HG03571 (cell line): Measurements from ENCODE around the gene ECM1.

Source experiments
- ATAC-seq: cut with Tn5 transposase; IDR thresholded peaks from one replicate; pipeline ENCODE4 v1.9.1; 2021; ENCODE audit not compliant: unreplicated experiment

Gene ECM1

DNA sequence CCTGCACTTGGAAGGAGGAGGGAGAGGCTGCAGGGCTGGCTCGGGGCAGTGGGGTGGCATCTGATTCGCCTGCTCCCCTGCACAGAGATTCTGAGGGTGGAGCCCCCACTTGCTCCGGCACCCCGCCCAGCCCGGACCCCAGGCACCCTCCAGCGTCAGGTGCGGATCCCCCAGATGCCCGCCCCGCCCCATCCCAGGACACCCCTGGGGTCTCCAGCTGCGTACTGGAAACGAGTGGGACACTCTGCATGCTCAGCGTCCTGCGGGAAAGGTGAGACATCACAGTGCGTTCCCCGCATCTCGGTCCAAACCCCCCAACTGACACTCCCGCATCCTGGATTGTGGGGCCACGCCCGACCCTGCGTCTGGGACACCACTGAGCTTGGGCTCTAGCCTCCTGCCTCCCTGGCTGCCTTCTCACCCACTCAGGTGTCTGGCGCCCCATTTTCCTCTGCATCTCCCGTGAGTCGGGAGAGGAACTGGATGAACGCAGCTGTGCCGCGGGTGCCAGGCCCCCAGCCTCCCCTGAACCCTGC, 49.2 kb downstream of the ECM1 start:
- ATAC-seq: no peak

DNA sequence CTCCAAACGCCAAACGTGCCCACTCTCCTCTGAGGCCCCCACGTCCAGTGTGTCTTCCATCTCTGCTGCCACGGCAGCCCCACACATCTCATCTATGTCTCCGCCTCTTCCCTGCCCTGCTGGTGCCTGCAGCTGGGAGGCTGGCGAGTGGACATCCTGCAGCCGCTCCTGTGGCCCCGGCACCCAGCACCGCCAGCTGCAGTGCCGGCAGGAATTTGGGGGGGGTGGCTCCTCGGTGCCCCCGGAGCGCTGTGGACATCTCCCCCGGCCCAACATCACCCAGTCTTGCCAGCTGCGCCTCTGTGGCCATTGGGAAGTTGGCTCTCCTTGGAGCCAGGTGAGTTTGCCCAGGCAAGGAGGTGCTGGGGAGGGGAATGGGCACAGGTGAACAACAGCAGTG, 49.9 kb downstream of the ECM1 start:
- no peak for ATAC-seq

GRCh38 chr1:150558303-150558704, 50.4 kb downstream of the ECM1 start:
- no peak for ATAC-seq

- no peak for ATAC-seq
Measured at GRCh38 chr1:150558761-150559655, 51.1 kb downstream of the ECM1 start.

DNA sequence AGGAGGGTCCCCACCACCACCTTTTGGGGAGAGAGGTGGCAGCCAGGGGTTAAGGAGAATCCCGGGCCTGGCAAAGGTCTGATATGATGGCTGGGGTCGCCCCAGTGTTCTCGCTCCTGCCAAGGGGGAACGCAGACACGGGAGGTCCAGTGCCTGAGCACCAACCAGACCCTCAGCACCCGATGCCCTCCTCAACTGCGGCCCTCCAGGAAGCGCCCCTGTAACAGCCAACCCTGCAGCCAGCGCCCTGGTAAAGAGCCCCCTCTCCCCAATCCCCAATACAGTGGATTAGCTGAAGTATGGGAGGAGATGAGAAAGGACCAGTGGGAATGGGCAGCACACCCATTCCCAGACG, 51.7 kb downstream of the ECM1 start:
- no peak for ATAC-seq

- no peak for ATAC-seq
Measured at GRCh38 chr1:150560011-150560438, 52.1 kb downstream of the ECM1 start.

DNA sequence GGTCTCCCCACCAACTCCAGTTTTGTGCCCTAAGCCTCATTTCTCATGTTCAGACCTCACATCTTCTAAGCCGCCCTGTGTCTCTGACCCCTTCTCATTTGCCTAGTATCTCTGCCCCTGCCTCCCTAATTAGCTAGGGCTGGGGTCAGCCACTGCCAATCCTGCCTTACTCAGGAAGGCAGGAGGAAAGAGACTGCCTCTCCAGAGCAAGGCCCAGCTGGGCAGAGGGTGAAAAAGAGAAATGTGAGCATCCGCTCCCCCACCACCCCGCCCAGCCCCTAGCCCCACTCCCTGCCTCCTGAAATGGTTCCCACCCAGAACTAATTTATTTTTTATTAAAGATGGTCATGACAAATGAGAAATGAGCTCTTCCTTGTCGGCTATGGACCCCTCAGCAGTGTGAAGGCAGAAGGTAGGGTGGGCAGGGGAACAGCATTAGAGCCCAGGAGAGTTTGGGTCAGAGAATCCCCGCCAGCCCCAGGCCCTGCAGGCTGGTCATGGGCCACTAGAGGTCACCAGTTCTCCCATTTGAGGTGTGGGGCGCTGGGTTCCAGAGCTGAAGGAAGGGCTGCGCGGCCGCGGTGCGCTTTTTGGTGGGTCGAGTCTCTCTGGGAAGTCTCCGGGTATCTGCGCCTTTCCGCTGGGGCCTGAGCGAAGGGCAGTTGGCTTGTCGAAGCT, 52.8 kb downstream of the ECM1 start:
- ATAC-seq: peak; percentile 23

- no peak for ATAC-seq
Measured at GRCh38 chr1:150561254-150561973, 53.5 kb downstream of the ECM1 start.

DNA sequence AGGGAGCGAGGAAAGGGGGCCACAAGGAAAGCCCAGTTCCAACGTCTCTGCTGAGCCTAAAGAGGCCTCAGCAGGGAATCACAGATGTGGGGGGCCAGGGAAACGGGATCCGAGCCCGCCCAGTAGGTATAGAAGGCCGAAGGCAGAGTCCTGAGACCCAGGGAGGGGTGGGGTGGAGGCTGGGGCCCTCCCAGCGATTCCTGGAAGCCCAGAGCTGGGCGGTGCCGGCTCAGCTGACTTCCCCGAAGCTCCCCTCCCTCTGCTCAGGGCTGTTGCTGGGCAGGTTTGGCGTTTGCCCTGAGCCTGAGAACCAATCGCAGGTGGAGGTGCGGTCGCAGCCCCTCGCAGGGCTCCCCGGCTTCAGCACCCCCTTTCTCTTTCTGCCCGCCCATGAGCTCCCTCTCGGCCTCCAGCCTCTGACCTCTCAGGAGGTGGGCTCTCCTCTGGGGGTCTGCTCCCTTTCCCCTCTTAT, 54.1 kb downstream of the ECM1 start:
- ATAC-seq: peak; percentile 18

DNA sequence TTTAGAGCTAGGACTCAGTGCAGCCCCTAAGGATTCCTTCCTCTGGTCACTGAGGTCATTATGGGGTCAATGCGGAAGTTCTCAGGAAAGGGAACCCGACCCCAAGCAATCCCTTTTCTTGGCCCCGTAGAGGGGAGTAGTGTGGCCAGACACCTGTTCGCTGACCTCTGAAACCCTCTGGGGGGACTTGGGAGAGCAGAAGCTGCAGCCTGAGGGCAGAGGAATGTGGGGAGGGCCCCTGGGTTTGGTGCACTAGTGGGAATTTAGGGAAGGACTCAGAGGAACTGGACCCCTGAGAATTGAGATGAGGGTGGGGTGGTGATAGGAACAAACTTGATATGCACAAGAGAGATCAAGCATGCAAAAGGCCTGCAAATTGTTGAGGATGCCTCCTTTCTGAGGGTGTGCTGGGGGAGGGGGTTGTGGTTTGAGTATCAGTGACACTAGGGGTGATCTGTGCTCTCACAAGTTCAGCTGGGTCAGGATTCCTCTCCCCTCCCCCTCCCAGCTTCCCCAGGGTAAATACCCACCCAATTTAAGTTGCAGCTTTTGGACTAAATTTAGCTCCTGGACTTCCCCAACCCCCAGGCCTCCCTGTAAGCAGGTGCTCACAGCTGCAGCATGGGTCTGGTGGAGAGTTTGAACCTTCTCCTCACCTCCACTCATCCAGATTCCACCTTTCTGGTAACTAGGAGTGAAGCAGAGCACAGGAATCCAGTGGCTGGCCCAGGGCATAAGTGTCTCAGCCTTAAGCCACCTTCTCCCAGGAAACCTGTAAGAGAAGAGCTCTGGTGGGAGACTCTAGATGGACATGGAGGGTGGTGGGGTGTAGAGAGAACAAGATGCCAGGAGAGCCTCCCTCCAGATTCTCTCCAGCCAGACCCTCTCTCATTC, 54.8 kb downstream of the ECM1 start:
- ATAC-seq: peak; percentile 35
